ENCODE results near the gene PRPF8. TPM values are rescaled to one million over a fixed set of nuclear protein-coding genes. Genes with fewer than 3 reads are reported as not detected.

PRPF8 gene
- total and polyA plus RNA-seq, 2 of the 13 experiments (the other 11 are each of a cell fraction or from before 2014, with no cell fraction given), result 112 to 179 TPM

DNA sequence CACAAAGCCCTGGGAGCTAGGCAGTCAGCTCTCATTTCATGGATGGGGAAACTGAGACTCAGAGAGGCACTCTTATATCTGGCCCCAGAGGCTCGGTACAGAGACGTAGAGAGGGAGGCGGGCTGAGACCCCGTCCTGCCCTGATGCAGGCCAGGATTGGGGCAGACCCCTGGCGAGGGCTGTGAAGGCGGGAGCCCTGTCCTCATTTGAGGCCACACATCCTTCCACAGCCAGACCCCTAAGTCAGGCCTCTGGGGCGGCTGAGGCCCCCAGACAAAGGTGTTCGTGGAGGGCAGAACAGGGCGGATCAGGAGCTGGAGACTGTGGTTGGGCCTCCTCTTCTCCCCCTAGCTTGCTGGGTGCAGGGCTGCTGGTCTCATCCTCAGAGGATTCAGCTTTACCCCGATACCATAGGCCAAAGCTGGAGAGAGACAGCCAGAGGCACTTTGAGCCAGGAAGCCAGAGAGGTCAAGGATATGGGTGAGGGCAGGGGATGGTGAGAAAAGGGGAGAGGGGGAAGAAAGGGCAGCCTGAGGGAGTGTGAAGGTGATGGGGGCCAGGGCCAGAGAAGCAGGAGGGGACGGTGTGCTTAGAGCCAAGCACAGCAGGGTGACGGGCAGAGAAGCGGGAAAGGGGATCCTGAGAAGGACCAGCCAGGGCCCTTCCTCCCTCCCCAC, 38.3 kb downstream of the PRPF8 start:
- BruUV-seq (replicated peaks), result no TSS peak
- no peaks in the 10 kb centered on the region for H3K9me3 ChIP-seq (ENCODE audit: low read length)
- CTCF ChIA-PET (ENCODE audit: low intra/inter-chr PET ratio, low total read pairs), result no interaction called here
- intact Hi-C loops (cut with micrococcal nuclease; ENCODE audit: unreplicated experiment) (no loop called here), in situ Hi-C loops (cut with HindIII; ENCODE audit: extremely low pct_ligation_motif_present, low pct_unique_long_range_greater_than_20kb) (no loop called here)
- POLR2A ChIA-PET, result no interaction called here
- H3K79me2 ChIP-seq (ENCODE audit: insufficient read depth, low read length), result no peaks in the 10 kb centered on the region
- peaks cover 6% of the 10 kb centered on the region; the same call in 1 of the 2 replicates for H4K20me1 ChIP-seq (ENCODE audit: insufficient read depth, low read length)
- no peak overlapping the region for H3K4me2 ChIP-seq (ENCODE audit: low read depth, low read length)
- H3K4me3 ChIP-seq (replicated peaks in 1 of 3; ENCODE audit: insufficient read depth in 1 of 3, low read depth in 2 of 3, low read length in 3 of 3), result no peak overlapping the region
- DNase-seq (ENCODE audit: low spot score) (no peak), FAIRE-seq (no peak), ATAC-seq (no peak)
- H3K27me3 ChIP-seq (ENCODE audit: control insufficient read depth in 1 of 2, insufficient read depth in 2 of 2, low read length in 2 of 2), result peaks cover 0 to 5% of the 10 kb centered on the region in 2 experiments; a peak in 1 of 5 replicates
- H2AFZ ChIP-seq (ENCODE audit: low read length), result no peak overlapping the region
- peaks cover 61% of the 10 kb centered on the region for H3K4me1 ChIP-seq (ENCODE audit: insufficient read depth, low read length)
- TF ChIP-seq CENPT (CRISPR knock-in tag; IDR thresholded peaks at IDR 0.05; ENCODE audit: low read depth), result no peak
- no peak for TF ChIP-seq ZNF713 (CRISPR knock-in tag; IDR thresholded peaks at IDR 0.05)
- TF ChIP-seq ZNF746 (CRISPR knock-in tag; IDR thresholded peaks at IDR 0.05), result no peak
- no peak for TF ChIP-seq ZNF503 (CRISPR knock-in tag; IDR thresholded peaks at IDR 0.05)
- TF ChIP-seq PCBP2 (optimal IDR thresholded peaks at IDR 0.05; ENCODE audit: low read depth, low read length, poor library complexity, severe bottlenecking), result no peak
- TF ChIP-seq, protein P1, sequence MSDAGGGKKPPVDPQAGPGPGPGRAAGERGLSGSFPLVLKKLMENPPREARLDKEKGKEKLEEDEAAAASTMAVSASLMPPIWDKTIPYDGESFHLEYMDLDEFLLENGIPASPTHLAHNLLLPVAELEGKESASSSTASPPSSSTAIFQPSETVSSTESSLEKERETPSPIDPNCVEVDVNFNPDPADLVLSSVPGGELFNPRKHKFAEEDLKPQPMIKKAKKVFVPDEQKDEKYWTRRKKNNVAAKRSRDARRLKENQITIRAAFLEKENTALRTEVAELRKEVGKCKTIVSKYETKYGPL (CRISPR knock-in tag; IDR thresholded peaks at IDR 0.05), result no peak
- TF ChIP-seq DDIT3 (CRISPR knock-in tag; IDR thresholded peaks at IDR 0.05), result no peak
- H3K36me3 ChIP-seq (replicated peaks in 1 of 2; ENCODE audit: control insufficient read depth in 1 of 2, insufficient read depth in 2 of 2, low read length in 2 of 2), result peaks cover 8% of the 10 kb centered on the region in 2 experiments; a peak in 4 of 5 replicates
- 82% methylated on average over 8 of the region's 13 CpGs for WGBS (ENCODE audit: low lambda C conversion rate)
- no peak overlapping the region for H3K27ac ChIP-seq (ENCODE audit: extremely low read length, insufficient read depth, low read length)
- H3K9ac ChIP-seq (ENCODE audit: insufficient read depth, low read depth, low read length), result no peak overlapping the region
